Measurements from ENCODE around the gene ZNF445.
"Not testable (repeated sequence)": the region's sequence is repeated elsewhere in the genome, so short reads cannot be mapped to it uniquely, and the experiment has no call there.

DNA sequence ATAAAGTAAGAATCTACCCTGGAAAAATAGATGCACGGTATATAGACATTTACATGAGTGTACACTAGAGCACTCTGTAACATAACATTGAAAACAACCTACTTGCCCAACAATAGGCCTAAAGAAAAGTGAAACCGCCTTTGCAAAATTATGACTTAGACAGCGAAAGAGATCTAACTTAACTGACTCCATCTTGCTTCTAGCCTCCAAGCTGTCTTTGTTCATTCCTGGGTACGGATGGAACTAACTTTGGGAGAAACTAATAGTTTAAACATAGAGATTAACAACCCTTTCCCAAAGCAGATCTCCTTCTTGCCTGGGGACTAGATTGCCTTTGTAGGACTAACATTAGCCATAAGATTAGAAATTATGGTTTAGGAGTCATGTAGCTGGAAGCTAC lies 17.4 kb downstream of the ZNF445 start:
- TF ChIP-seq, protein P1, sequence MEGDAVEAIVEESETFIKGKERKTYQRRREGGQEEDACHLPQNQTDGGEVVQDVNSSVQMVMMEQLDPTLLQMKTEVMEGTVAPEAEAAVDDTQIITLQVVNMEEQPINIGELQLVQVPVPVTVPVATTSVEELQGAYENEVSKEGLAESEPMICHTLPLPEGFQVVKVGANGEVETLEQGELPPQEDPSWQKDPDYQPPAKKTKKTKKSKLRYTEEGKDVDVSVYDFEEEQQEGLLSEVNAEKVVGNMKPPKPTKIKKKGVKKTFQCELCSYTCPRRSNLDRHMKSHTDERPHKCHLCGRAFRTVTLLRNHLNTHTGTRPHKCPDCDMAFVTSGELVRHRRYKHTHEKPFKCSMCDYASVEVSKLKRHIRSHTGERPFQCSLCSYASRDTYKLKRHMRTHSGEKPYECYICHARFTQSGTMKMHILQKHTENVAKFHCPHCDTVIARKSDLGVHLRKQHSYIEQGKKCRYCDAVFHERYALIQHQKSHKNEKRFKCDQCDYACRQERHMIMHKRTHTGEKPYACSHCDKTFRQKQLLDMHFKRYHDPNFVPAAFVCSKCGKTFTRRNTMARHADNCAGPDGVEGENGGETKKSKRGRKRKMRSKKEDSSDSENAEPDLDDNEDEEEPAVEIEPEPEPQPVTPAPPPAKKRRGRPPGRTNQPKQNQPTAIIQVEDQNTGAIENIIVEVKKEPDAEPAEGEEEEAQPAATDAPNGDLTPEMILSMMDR (IDR thresholded peaks at IDR 0.05): not testable (repeated sequence)
- TF ChIP-seq POLR2A, POLR2AphosphoS5, EP300 (IDR thresholded peaks at IDR 0.05): not testable (repeated sequence)
